Sigmoid colon (tissue), 4 donors: ENCODE measurements around the gene TMEM225B.

Experiments
- POLR2A ChIP-seq, 2 donors: fragments of 450-650 bp; IDR thresholded peaks; one replicate each; pipeline ENCODE4 v1.6.1; 2016; ENCODE audit warnings: antibody characterized with exemption in 2 of 2, mild to moderate bottlenecking in 2 of 2, moderate library complexity in 2 of 2
- POLR2AphosphoS5 ChIP-seq, 4 donors: sonication (generic); formaldehyde crosslinking; IDR thresholded peaks; one replicate each; pipeline ENCODE4 v1.6.1; 2017; ENCODE audit warnings: antibody characterized with exemption in 4 of 4
- TF ChIP-seq, protein P1 (sequence below), 4 experiments: fragments of 450-650 bp in 3 of 4; fragments of 200-600 bp in 1 of 4; IDR thresholded peaks; one replicate each; pipeline ENCODE4 v1.5.1; 2016 to 2019; ENCODE audit warnings: antibody characterized with exemption in 4 of 4, mild to moderate bottlenecking in 3 of 4, moderate library complexity in 2 of 4

DNA sequence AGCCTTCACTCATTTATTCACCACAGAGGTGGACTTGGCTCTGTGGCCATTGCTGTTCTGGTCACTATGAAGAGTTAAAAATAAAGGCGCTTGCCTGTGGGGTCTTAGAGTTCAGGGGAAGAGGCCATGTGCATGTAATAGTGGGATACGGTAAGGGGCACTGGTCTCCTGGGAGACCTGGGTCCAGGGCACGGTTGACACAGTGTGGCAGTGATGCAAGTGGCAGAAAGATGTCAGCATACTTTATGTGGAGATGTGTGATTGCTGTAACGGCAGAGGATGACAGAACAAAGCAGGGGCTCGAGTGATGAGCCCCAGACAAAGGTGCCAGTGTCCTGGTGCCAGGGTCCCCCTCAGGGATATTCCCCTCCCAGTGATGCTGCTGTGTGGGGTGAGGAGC, 27.3 kb downstream of the TMEM225B start:
- no peak for TF ChIP-seq POLR2AphosphoS5 (IDR thresholded peaks at IDR 0.05)
- TF ChIP-seq, protein P1, sequence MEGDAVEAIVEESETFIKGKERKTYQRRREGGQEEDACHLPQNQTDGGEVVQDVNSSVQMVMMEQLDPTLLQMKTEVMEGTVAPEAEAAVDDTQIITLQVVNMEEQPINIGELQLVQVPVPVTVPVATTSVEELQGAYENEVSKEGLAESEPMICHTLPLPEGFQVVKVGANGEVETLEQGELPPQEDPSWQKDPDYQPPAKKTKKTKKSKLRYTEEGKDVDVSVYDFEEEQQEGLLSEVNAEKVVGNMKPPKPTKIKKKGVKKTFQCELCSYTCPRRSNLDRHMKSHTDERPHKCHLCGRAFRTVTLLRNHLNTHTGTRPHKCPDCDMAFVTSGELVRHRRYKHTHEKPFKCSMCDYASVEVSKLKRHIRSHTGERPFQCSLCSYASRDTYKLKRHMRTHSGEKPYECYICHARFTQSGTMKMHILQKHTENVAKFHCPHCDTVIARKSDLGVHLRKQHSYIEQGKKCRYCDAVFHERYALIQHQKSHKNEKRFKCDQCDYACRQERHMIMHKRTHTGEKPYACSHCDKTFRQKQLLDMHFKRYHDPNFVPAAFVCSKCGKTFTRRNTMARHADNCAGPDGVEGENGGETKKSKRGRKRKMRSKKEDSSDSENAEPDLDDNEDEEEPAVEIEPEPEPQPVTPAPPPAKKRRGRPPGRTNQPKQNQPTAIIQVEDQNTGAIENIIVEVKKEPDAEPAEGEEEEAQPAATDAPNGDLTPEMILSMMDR (IDR thresholded peaks at IDR 0.05), result no peak
- no peak for TF ChIP-seq POLR2A (IDR thresholded peaks at IDR 0.05)
